ENCODE results near the gene LRRC8A. TPM values are rescaled to one million over a fixed set of nuclear protein-coding genes. Genes with fewer than 3 reads are reported as not detected.

The LRRC8A gene
- total RNA-seq, 2 donors from 2014 or later: 54.6 to 58.7 TPM

DNA sequence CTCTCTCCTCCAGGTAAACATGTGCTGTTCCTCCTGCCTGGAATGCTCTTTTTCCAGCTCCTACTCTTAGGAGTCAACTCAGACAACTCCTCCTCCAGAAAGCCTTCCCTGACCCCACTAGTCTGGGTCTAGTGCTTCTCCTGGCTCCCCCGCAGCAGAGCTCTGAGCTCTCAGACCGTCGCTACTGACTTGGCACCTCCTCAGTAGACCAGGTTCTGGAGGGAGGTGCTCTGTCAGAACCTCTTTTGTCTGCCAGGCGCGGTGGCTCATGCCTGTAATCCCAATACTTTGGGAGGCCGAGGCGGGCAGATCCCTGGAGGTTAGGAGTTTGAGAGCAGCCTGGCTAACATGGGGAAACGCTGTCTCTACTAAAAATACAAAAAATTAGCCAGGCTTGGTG, 3.4 kb downstream of the LRRC8A start:
- WGBS, 2 experiments (ENCODE audit: insufficient coverage in 1 of 2, insufficient read length in 1 of 2): 93 to 100% methylated on average over 3 to 8 of the region's 8 CpGs
- no peak overlapping the region for H3K4me3 Mint-ChIP-seq

DNA sequence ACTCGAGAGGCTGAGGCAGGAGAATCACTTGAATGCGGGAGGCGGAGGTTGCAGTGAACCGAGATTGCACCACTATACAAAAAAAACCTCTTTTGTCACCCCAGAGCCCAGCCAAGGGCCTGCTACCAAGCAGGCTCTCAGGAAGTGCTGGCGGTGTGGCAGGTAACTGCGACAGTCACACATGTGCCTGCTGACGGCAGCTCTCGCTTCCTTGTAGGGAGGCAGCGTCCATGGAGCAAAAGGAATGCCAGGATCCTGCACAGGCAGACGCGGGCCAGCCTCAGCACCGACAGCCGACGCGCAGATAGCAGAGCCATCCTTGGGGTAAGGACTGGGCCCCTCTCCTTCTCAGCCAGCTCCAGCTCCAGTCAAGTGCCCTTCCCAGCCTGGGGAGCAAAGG, 3.9 kb downstream of the LRRC8A start:
- 91 to 94% methylated on average over 11 to 15 of the region's 15 CpGs for WGBS, 2 experiments (ENCODE audit: insufficient coverage in 1 of 2, insufficient read length in 1 of 2)
- Histone ChIP-seq H3K4me1 (ENCODE audit: control insufficient read depth, insufficient read depth, low read length) (peaks cover 11% of the 10 kb centered on the region), H3K27me3 (ENCODE audit: control insufficient read depth, insufficient read depth, low read length, poor library complexity, severe bottlenecking) (no peaks in the 10 kb centered on the region), H3K9ac (ENCODE audit: extremely low read depth, low read length, poor library complexity, severe bottlenecking) (no peak overlapping the region), H3K27ac (ENCODE audit: low read depth, low read length) (no peak overlapping the region), H3K36me3 (ENCODE audit: control insufficient read depth, insufficient read depth, low read length) (peaks cover 47% of the 10 kb centered on the region), H3K4me3 (ENCODE audit: low read length) (no peak overlapping the region), H3K9me3 (ENCODE audit: control insufficient read depth, low read length) (no peaks in the 10 kb centered on the region)
- Mint-ChIP-seq H3K27me3 (ENCODE audit: insufficient read depth) (no peaks in the 10 kb centered on the region), H3K4me1 (peaks cover 41% of the 10 kb centered on the region), H3K4me3 (no peak overlapping the region), H3K36me3 (ENCODE audit: low read depth) (peaks cover 47% of the 10 kb centered on the region), H3K9me3 (no peaks in the 10 kb centered on the region), H3K27ac (peak overlapping the region; percentile 69)
- TF ChIP-seq, protein P1, sequence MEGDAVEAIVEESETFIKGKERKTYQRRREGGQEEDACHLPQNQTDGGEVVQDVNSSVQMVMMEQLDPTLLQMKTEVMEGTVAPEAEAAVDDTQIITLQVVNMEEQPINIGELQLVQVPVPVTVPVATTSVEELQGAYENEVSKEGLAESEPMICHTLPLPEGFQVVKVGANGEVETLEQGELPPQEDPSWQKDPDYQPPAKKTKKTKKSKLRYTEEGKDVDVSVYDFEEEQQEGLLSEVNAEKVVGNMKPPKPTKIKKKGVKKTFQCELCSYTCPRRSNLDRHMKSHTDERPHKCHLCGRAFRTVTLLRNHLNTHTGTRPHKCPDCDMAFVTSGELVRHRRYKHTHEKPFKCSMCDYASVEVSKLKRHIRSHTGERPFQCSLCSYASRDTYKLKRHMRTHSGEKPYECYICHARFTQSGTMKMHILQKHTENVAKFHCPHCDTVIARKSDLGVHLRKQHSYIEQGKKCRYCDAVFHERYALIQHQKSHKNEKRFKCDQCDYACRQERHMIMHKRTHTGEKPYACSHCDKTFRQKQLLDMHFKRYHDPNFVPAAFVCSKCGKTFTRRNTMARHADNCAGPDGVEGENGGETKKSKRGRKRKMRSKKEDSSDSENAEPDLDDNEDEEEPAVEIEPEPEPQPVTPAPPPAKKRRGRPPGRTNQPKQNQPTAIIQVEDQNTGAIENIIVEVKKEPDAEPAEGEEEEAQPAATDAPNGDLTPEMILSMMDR (conservative IDR thresholded peaks at IDR 0.05): no peak
- no peak for DNase-seq

More for the DNA sequence above, 3.4 kb downstream of the LRRC8A start:
- TF ChIP-seq, protein P1 (conservative IDR thresholded peaks at IDR 0.05): no peak
- Histone ChIP-seq H3K27me3 (ENCODE audit: control insufficient read depth, insufficient read depth, low read length, poor library complexity, severe bottlenecking) (no peaks in the 10 kb centered on the region), H3K4me3 (ENCODE audit: low read length) (no peak overlapping the region), H3K9me3 (ENCODE audit: control insufficient read depth, low read length) (no peaks in the 10 kb centered on the region), H3K27ac (ENCODE audit: low read depth, low read length) (no peak overlapping the region), H3K36me3 (ENCODE audit: control insufficient read depth, insufficient read depth, low read length) (peaks cover 45% of the 10 kb centered on the region), H3K9ac (ENCODE audit: extremely low read depth, low read length, poor library complexity, severe bottlenecking) (no peak overlapping the region), H3K4me1 (ENCODE audit: control insufficient read depth, insufficient read depth, low read length) (peaks cover 11% of the 10 kb centered on the region)
- DNase-seq: no peak
- peaks cover 43% of the 10 kb centered on the region for H3K36me3 Mint-ChIP-seq (ENCODE audit: low read depth)
- H3K27me3 Mint-ChIP-seq (ENCODE audit: insufficient read depth): no peaks in the 10 kb centered on the region
- H3K27ac Mint-ChIP-seq: peak overlapping the region; percentile 69
- H3K4me1 Mint-ChIP-seq: peaks cover 42% of the 10 kb centered on the region
- no peaks in the 10 kb centered on the region for H3K9me3 Mint-ChIP-seq

DNA sequence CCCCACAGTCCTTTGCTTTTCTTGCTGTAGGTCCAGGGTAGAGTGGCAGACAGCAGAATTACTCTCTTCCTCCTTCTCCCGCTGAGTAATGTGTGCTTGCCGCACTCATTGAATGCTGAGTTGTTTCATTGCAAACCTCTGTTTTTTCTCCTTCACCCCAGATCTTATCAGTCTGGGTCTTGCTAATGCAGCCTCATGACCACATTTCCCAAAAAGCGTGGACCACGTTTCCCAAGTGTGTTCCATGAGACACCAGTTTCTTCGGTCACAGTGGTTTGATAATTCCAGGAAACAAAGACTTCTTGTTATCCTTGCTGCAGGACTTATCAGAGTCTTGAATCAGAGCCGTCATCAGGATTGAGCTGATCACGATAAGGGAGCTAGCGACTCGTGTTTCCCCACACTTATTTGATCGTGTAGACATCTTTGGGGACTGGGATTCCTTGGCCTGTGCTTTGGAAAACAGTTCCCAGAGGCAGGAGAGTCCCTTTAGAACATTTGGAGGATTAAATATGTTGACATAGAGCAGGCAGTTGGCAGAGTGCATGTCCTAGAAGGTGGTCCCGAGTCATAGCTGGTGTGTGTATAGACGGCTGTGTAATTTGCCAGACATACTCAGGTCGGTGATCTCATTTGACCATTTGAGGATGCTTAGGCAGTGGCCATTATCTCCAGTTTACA, 4.4 kb downstream of the LRRC8A start:
- Mint-ChIP-seq H3K4me3 (no peak overlapping the region), H3K27me3 (ENCODE audit: insufficient read depth) (no peaks in the 10 kb centered on the region), H3K27ac (peak overlapping the region; percentile 18), H3K4me1 (peaks cover 39% of the 10 kb centered on the region), H3K36me3 (ENCODE audit: low read depth) (peaks cover 48% of the 10 kb centered on the region), H3K9me3 (no peaks in the 10 kb centered on the region)
- H3K9ac ChIP-seq (ENCODE audit: extremely low read depth, low read length, poor library complexity, severe bottlenecking): no peak overlapping the region
- H3K4me1 ChIP-seq (ENCODE audit: control insufficient read depth, insufficient read depth, low read length): peaks cover 11% of the 10 kb centered on the region
- no peak for DNase-seq
- H3K4me3 ChIP-seq (ENCODE audit: low read length): no peak overlapping the region
- H3K36me3 ChIP-seq (ENCODE audit: control insufficient read depth, insufficient read depth, low read length): peaks cover 48% of the 10 kb centered on the region
- no peaks in the 10 kb centered on the region for H3K9me3 ChIP-seq (ENCODE audit: control insufficient read depth, low read length)
- no peaks in the 10 kb centered on the region for H3K27me3 ChIP-seq (ENCODE audit: control insufficient read depth, insufficient read depth, low read length, poor library complexity, severe bottlenecking)
- TF ChIP-seq, protein P1 (conservative IDR thresholded peaks at IDR 0.05): no peak
- 89 to 96% methylated on average over 11 to 13 of the region's 13 CpGs for WGBS, 2 experiments (ENCODE audit: insufficient coverage in 1 of 2, insufficient read length in 1 of 2)
- no peak overlapping the region for H3K27ac ChIP-seq (ENCODE audit: low read depth, low read length)
